Measurements from ENCODE around the gene RASGEF1C.

- TF ChIP-seq CTCF (IDR thresholded peaks at IDR 0.05; ENCODE audit: insufficient read depth, low read length, poor library complexity, severe bottlenecking) (no peak), EZH2phosphoT487 (conservative IDR thresholded peaks at IDR 0.05; ENCODE audit: low read length) (no peak)
Measured at GRCh38 chr5:180053061-180053602, 155.9 kb downstream of the RASGEF1C start.
